ENCODE measurements around the gene TBX21. TPM values are rescaled to one million over a fixed set of nuclear protein-coding genes. Genes with fewer than 3 reads are reported as not detected.
A peak's percentile ranks its signal among the peaks of the same experiment; 100 is the strongest.
"Not testable (repeated sequence)": the region's sequence is repeated elsewhere in the genome, so short reads cannot be mapped to it uniquely, and the experiment has no call there.

TBX21 gene
- total and polyA plus RNA-seq, 10 donors, result 2.6 to 21.7 (median 11.5) TPM

- TF ChIP-seq POLR2A (IDR thresholded peaks at IDR 0.05), result no peak
- peak in 1 of 3 donors; percentile 8 for TF ChIP-seq POLR2AphosphoS5 (IDR thresholded peaks at IDR 0.05)
- no peak for TF ChIP-seq CTCF (IDR thresholded peaks at IDR 0.05 in 8 of 11, conservative IDR thresholded peaks at IDR 0.05 in 3 of 11)
- peaks cover 0 to 83% (median 31%) of the 10 kb centered on the region in 6 donors for H3K4me1 ChIP-seq
- 38 to 79% (median 54%) methylated on average over 3 of the region's 3 CpGs for WGBS, 5 donors
- H3K27ac ChIP-seq, result peak overlapping the region; percentile 42 to 91 (median 79)
- peaks cover 0 to 44% (median 21%) of the 10 kb centered on the region in 7 donors for H3K27me3 ChIP-seq (replicated peaks in 1 of 7)
- peak; percentile 76 for DNase-seq
- no peaks in the 10 kb centered on the region for H3K36me3 ChIP-seq
- H3K4me3 ChIP-seq, result peak overlapping the region in 7 of 8 donors; percentile 23 to 81 (median 57)
- H3K9me3 ChIP-seq, result no peaks in the 10 kb centered on the region
- intact Hi-C loops (cut with DNase I; ENCODE audit: low total_unique reads), result no loop called here
Observed at GRCh38 chr17:47735536-47736011, 2.5 kb downstream of the TBX21 start.

- Histone ChIP-seq H3K4me1 (peaks cover 0 to 78% (median 29%) of the 10 kb centered on the region in 6 donors), H3K27me3 (replicated peaks in 1 of 7) (peaks cover 0 to 32% (median 21%) of the 10 kb centered on the region in 7 donors), H3K4me3 (peak overlapping the region in 3 of 8 donors; percentile 58 to 81 (median 69)), H3K9me3 (no peaks in the 10 kb centered on the region), H3K36me3 (no peaks in the 10 kb centered on the region), H3K27ac (peak overlapping the region in 6 of 8 donors; percentile 11 to 91 (median 86))
- TF ChIP-seq POLR2AphosphoS5 (IDR thresholded peaks at IDR 0.05) (no peak), CTCF (IDR thresholded peaks at IDR 0.05 in 8 of 11, conservative IDR thresholded peaks at IDR 0.05 in 3 of 11) (no peak), POLR2A (IDR thresholded peaks at IDR 0.05) (no peak)
- intact Hi-C loops (cut with DNase I; ENCODE audit: low total_unique reads), result no loop called here
- 71 to 83% (median 72%) methylated on average over 17 of the region's 17 CpGs for WGBS, 5 donors
- DNase-seq, result peak; percentile 53
Observed at GRCh38 chr17:47736501-47737495, 3.8 kb downstream of the TBX21 start.

- H3K4me1 ChIP-seq, result peaks cover 0 to 78% (median 28%) of the 10 kb centered on the region in 6 donors
- WGBS, 5 donors, result 83 to 91% (median 85%) methylated on average over 7 of the region's 7 CpGs
- DNase-seq, result no peak
- no peaks in the 10 kb centered on the region for H3K36me3 ChIP-seq
- peak overlapping the region in 4 of 8 donors; percentile 10 to 91 (median 86) for H3K27ac ChIP-seq
- H3K27me3 ChIP-seq (replicated peaks in 1 of 7), result peaks cover 0 to 28% (median 11%) of the 10 kb centered on the region in 7 donors
- intact Hi-C loops (cut with DNase I; ENCODE audit: low total_unique reads), result no loop called here
- H3K9me3 ChIP-seq, result no peaks in the 10 kb centered on the region
- H3K4me3 ChIP-seq, result peak overlapping the region in 1 of 8 donors; percentile 81
- no peak for TF ChIP-seq POLR2AphosphoS5 (IDR thresholded peaks at IDR 0.05)
Observed at GRCh38 chr17:47738178-47738577, 5.1 kb downstream of the TBX21 start.

GRCh38 chr17:47739150-47739549 lies 6.1 kb downstream of the TBX21 start:
- H3K9me3 ChIP-seq, result no peaks in the 10 kb centered on the region
- H3K27ac ChIP-seq, result peak overlapping the region in 2 of 8 donors; percentile 33 to 91
- 83 to 87% (median 85%) methylated on average over 8 of the region's 8 CpGs for WGBS, 5 donors
- H3K36me3 ChIP-seq, result peaks cover 0 to 2% (median 0%) of the 10 kb centered on the region in 6 donors
- H3K4me3 ChIP-seq, result no peak overlapping the region
- peak; percentile 12 for DNase-seq
- peaks cover 0 to 28% (median 1%) of the 10 kb centered on the region in 7 donors for H3K27me3 ChIP-seq (replicated peaks in 1 of 7)
- intact Hi-C loops (cut with DNase I; ENCODE audit: low total_unique reads), result no loop called here
- TF ChIP-seq POLR2AphosphoS5 (IDR thresholded peaks at IDR 0.05) (no peak), CTCF (IDR thresholded peaks at IDR 0.05 in 8 of 11, conservative IDR thresholded peaks at IDR 0.05 in 3 of 11) (no peak), POLR2A (IDR thresholded peaks at IDR 0.05) (no peak)
- H3K4me1 ChIP-seq, result peaks cover 0 to 72% (median 21%) of the 10 kb centered on the region in 6 donors

GRCh38 chr17:47739945-47740344 lies 6.9 kb downstream of the TBX21 start:
- Histone ChIP-seq H3K4me1 (peaks cover 0 to 66% (median 21%) of the 10 kb centered on the region in 6 donors), H3K27ac (peak overlapping the region in 1 of 8 donors; percentile 71), H3K36me3 (peaks cover 0 to 10% (median 0%) of the 10 kb centered on the region in 6 donors), H3K27me3 (replicated peaks in 1 of 7) (peaks cover 0 to 29% (median 0%) of the 10 kb centered on the region in 7 donors)
- H3K4me3 ChIP-seq; H3K9me3 ChIP-seq; DNase-seq; intact Hi-C loops (cut with DNase I; ENCODE audit: low total_unique reads): not testable (repeated sequence)
- 85 to 96% (median 93%) methylated on average over 12 of the region's 12 CpGs for WGBS, 5 donors

Measured in spleen (tissue), 11 donors.